CMK (cell line): ENCODE measurements around the gene RUFY1.
"Not testable (repeated sequence)": the region's sequence is repeated elsewhere in the genome, so short reads cannot be mapped to it uniquely, and the experiment has no call there.

Source experiments
- DNase-seq: peaks from one replicate; pipeline ENCODE4 v3.0.0-alpha.2; 2010; ENCODE audit warnings: low read depth

RUFY1 gene, protein sequence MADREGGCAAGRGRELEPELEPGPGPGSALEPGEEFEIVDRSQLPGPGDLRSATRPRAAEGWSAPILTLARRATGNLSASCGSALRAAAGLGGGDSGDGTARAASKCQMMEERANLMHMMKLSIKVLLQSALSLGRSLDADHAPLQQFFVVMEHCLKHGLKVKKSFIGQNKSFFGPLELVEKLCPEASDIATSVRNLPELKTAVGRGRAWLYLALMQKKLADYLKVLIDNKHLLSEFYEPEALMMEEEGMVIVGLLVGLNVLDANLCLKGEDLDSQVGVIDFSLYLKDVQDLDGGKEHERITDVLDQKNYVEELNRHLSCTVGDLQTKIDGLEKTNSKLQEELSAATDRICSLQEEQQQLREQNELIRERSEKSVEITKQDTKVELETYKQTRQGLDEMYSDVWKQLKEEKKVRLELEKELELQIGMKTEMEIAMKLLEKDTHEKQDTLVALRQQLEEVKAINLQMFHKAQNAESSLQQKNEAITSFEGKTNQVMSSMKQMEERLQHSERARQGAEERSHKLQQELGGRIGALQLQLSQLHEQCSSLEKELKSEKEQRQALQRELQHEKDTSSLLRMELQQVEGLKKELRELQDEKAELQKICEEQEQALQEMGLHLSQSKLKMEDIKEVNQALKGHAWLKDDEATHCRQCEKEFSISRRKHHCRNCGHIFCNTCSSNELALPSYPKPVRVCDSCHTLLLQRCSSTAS

DNA sequence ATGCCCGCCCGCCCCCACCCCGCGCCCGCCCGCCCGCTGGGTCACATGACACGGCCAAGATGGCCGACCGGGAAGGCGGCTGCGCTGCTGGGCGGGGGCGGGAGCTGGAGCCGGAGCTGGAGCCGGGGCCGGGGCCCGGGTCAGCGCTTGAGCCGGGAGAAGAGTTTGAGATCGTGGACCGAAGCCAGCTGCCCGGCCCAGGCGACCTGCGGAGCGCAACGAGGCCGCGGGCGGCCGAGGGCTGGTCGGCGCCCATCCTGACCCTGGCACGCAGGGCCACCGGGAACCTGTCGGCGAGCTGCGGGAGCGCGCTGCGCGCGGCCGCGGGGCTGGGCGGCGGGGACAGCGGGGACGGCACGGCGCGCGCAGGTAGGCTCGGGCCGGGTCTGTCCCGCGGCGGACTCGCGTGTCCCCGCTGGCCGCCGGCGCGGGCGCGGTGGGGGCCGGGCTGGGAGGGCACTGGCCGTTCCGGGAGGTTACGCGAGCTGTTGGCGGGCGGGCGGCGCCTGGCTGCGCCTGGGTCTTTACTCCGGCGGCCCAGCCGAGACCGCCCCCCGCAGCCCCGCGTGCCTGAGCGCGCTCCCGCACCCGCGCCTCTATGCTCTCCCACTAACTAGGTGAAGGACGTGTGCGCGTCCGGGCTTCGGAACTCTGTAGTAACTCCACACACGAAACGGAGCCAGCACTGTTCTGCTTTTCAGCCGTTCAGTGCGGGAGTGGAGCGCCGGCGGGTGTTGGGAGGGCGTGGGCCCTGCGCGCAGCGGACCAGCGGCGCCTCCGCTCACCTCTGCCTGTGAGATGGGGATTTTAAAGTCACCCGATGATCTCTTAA, at the start of gene RUFY1:
RUFY1 (plus strand) TSS at position 44 of the 832 bp plus-strand sequence; CDS start at position 60, 16 bp downstream.
- DNase-seq = peak; percentile 35

DNA sequence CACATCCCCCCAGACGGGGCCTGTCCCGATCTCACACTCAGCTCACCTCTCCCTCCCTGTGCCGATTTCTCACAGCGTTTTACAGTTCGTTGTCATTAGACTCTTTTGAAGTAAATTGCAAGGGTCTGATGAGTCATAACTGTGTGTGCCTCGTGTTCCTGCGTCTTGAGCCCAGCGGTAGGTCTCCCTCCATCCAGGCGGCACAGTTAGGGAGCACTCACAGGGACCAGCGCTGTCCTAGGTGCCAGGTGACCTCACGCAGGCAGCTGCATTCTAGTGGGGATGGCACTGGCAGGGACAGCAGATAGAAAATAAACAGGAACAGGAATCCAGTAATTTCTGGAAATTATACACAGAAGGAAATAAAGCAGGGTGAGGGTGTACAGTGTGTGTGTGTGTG, 48.4 kb upstream of the RUFY1 start:
- not testable (repeated sequence) for DNase-seq

DNA sequence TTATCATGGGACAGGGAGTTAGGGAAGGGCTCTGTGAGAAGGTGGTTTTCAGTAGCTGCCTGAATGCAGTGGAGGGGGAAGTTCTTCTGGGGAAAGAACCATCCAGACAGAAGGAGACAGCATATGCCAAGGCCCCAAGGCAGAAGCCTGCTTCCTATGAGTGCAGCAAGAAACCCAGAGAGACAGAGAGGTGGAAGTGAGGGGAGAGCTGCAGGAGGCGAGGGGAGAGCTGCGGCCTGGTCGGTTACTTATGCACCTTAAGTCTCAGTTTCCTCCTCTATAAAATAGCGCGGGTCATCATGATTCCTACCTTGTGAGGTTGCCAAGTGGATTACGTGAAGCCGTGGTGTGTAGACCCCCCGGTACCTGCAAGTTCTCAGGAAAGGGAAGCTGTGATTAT, 47.9 kb upstream of the RUFY1 start:
- DNase-seq = not testable (repeated sequence)

DNA sequence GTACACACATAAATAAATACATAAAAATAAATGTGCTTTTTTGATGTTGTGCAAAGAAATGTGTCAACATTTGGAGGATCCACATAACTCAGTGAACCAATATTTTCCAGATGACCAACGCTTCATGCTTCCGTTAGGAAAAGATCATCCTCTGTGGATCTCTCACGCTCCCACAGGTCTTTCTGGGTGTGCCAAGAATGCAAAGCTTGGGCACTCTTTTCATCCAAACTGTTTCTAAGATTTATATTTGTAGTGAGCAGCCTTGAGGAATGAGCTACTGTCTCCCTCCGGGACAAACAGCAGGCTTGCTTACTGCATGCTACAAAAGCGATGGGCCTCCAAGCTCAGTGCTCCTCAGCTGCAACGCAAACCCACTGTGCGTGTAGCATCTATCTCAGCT, 46.2 kb upstream of the RUFY1 start:
- no peak for DNase-seq

DNA sequence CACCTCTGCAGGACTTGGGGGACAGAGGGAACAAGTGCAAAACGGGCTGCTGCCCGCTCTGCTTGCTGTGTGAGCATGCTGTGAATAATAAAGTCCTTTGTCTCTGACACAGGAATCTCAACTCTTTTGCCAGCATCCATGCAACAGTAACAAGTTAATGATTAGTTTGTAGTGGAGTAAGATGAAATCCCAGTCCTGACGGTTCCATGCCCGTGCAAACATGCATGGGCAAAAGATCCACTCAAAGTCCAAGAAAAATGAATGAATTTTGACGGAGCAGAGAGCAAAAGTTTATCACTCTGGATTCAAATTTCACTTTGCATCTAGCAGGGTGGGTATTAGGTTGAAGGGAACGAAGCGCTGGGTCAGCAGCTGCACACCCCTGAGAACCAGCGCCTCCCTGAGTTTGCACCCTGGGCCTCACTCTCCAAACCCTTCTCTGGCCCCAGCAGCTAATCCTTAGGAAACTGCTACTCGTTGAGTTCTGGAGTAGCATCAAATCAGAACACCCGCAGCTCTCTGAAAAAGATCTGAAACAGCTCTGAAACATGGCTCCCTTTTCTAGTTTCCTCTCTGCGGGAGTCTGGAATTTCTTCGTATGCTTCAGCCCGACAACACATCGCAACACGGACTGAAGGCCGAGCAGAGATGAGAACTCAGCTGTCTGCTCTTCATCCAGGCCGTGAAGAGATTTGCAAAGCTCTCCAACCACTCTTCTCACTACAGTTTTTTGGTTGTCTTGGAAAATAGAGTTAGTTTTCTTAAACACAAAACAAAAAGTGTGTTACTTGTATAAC, 45.6 kb upstream of the RUFY1 start:
- DNase-seq = no peak

DNA sequence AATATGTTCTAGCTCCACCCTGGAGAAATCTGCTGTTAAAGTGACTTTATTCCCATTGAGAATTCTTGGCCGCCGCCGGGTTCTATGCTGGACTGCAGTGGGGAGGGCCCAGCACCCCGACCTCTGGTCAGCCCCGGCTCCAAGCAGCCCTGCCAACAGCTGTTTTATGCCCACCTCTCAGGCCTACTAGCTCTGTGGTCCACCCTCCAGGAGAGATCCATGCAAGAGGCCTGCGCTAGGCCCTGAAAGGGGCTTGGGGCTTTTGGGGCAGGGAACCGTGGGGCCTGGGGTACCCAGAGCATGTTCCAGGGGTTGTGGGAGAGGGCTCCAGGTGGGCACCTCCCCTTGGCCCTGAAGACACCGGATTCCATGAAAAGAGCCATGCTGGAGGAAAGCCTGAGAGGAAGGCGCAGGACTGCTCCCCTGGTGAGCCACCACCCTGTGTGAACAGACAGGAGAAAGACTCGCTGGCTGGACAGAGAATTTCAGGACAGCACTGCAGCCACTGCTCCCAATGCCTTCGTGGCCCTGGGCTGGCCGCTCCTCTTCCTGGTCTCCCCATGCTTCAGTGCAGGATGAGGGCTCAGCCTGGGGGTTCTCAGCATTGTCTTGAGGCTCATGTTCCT, 44.6 kb upstream of the RUFY1 start:
- no peak for DNase-seq

DNA sequence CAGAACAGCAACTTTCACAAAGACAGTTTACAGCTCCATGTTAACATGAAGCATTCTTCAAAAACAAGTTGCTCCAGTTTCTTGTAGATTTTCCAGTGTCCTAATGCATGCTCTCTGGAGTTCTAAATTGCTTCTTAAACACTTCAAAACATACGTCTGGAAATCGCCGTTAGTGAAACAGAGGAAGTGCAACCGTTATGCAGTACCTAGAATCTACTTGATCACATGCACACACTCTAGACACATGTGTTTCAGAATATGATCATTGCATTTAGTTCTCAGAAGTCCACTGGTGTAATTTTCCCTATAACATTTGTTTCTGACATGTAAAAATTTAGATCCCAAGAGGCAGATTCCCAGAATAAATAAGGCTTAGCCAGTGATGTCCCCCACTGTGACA, 41.1 kb upstream of the RUFY1 start:
- no peak for DNase-seq

DNA sequence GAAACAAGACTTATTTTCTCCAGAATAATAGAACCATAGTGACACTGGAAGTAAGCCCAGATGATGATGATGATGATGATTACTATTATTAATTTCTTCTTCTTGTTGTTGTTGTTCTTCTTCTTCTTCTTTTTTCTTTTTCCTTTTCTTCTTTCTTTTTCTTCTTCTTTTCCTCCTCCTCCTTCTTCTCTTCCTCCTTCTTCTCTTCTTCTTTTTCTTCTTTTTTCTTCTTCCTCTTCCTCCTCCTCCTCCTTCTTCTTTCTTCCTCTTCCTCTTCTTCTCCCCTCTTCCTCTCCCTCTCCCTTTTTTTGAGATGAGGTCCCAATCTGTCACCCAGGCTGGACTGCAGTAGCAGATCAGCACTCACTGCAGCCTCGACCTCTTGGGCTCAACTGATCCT, 40.5 kb upstream of the RUFY1 start:
- DNase-seq = no peak

DNA sequence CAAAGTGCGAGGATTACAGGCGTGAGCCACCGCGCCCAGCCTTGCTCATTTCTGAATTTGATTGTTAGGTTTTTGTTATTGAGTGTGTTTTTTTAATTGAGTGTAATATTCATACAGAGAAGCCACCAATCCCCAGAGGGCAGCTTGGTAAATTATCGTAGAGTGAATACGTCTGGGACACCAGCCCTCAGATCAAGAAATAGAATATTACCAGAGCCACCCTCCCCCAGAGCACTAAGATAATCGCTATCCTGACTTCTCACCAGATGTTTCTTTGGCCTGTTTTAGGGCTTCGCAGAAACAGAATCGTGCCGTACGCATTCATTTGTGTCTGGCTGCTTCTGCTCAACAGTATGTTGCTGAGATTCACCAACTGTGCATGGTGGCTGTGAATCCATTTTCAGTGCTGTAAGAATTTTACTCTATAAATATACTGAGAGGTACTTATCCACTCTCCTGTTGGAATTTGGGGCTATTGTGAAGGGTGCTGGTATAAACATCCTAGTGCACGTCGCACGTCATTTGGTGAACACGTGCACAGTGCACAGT, 37.8 kb upstream of the RUFY1 start:
- DNase-seq = no peak

DNA sequence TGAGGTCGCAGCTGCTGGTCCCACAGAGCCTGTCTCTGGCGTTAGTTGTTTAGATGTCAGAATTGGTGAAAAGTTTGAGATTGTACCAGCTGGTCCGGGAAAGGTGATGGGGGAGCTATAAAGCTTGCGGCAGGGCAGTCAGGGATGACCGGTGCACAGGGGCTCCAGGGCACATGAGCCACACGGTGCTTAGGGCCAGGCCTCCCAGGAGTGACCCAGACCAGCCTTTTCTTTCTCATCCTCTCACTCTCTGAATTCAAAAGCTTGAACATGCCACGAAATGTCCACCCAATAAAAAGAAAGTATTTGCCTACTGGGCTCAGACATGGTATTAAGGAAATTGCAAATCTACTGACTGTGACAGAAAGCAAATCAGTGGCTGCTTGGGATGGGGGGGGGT, 34.9 kb upstream of the RUFY1 start:
- not testable (repeated sequence) for DNase-seq

DNA sequence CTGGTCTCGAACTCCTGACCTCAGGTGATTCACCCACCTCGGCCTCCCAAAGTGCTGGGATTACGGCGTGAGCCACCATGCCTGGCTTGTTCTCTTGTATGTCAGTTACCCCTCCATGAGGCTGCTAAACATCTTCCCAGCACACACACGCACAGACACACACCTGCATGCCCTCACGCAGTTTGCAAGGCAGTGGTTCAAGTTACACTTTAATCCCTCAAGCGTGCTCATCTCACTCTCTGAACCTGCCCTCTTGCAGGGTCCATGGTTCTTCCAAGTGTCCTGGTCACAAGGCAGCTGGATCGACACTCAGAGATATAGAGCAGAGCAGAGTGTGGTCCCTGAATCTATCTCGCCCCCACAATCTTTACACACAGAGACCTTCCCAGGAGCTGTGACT, 34.1 kb upstream of the RUFY1 start:
- no peak for DNase-seq

DNA sequence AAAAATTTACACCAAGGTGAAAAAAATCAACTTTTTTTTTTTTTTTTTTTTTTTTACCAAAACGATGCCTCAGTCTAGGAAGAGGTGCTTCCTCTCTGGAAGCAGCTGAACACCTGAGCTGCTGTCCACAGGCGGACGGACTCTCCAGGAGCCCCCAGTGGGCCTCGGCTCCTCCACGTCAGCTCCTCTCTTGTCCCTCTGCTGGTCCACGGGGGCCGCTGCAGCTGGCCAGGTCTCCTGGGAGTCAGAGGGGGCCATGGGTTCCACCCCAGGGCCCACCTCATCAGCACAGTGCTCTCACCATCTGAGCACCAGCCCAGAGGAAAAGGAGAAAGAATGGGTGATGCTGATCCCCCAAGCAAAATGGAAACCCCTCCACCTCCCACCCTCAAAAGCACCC, 32.6 kb upstream of the RUFY1 start:
- DNase-seq = not testable (repeated sequence)

DNA sequence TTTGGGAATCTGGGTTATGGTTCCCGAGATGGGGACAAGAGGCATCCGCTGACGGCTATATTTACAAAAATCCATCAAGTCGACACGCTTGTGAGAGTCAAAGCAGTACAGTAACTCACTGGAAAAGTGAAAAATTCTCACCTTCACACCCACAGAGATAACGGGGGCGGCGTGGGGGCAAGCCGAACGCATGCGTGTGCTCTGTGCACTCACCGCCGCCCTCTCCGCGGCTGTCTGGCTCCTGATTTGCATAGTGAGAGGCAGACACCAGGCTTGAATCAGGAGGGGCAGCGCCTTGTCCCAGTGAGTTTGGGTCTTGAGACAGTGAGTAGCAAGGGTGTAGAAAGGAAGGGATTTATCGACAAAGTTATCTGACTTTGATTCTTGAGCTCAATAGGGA, 32.0 kb upstream of the RUFY1 start:
- not testable (repeated sequence) for DNase-seq

DNA sequence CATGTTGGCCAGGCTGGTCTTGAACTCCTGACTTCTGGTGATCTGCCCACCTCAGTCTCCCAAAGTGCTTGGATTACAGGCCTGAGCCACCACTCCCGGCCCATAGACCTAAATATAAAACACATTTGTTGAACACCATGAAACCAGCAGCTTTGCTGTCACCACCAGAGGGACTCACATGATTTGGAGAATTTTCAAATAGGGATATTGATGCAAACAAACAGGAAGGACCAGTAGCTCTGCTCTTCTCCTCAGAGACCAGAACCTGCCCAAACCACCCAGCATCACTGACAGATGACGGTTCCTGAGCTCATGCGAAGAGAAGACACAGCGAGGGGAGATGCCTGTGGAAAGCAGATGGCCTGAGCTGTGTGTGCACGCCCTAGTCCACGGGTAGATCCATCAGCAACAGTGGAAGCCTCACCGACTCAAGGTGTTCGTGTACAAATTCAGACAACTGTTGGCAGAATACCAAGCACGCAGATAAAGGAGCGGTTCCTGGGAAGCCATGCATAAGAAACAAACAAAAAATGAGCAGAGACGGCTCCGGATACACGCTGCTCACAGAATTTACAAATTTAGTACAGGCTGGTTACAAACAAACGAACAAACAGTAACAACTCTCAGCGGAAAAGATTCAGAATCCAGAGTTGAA, 30.8 kb upstream of the RUFY1 start:
- DNase-seq = not testable (repeated sequence)

DNA sequence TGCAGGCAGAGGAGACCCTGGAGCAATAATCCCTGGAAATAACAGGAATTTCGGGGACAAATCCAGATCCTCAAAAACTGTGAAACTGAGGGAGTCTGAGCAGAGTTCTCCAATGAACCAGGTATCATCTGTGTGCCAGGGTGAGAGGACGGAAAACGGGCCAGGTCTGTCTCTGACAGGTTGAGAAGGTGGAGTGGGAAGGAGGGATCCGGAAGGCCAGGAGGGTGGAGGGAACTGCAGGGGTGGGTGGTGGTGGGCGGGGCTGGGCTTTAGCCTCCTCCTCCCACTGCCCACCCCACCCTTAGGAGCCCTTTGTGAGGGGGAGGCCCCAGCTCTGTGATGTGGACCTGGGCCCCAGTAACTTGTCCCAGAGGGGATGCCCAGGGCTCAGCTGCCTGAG, 28.2 kb upstream of the RUFY1 start:
- not testable (repeated sequence) for DNase-seq

DNA sequence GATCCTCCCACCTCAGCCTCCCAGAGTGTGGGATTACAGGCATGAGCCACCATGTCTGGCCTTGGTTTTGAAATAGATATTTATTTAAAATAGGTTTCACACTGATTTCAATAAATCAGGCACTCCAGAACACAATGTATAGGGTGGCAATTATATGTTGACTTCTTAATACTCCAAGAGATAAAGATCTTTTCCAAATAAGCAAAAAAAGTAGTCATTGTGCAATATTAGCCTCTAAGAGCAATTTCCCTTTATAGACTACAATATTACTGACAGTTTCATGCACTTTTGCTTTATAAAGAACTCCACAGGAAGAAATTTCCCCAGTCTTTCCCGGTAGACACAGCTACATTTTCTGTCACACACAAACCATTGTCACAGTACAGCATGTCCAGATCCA, 23.4 kb upstream of the RUFY1 start:
- no peak for DNase-seq

DNA sequence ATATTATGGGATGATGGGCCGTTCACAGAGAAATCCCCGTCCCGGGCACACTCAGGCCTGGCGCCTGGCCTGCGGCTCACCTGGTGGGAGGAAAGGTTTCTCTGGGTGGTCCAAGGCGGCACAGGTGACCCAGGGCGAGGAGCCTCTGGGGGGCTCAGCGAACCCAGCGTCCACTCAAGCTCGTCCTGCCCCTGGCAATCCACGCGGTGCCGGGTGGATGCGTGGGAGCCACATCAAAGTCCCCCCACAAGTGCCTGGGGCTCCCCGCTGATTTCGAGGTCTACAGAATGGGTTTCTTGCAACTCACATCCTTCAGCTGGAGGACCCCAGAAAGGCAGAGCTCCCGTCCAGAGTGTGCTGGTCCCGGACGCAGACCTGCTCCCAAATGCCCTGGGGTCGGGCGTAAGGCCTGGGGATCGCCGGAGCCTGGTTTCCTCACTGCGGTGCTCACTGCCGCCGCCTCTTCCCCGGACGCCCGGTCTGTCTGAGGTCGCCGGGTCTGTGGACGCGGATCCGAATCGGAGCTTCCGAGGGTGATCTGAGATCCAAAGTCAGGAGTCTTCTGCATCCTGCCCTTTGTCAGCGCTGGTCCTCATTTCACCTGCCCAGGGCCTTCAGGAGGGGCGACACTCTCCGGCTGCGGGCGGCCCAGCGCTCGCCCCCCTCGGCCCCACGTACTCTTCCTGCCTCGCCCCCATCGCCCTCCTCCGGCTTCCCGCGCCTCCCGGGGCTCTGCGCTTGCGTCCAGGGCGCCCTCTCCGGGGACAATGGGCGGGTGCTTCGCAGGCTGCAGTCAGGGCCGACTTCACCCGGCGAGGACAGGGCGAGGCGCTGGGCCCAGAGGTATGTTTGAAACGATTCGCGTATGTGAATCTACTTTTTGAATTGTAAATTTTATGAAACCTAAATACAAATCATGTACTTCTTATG, 20.0 kb upstream of the RUFY1 start:
- no peak for DNase-seq

DNA sequence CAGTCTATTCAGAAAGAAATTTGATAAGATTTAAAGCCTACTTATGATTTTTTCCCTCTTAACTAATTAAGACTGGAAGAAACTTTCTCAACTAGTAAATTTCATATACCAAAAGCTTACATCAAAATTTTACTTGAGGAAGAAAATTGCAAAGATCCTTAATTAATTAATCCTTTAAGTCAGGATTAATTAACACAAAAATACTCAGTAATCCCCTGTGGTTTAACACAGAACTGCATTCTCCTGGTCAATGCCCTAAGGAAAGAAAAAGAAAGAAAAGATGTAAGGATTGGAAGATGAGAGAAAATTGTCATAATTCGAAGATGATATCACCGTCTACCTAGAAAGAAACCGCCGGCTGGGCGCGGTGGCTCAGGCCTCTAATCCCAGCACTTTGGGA, 17.3 kb upstream of the RUFY1 start:
- no peak for DNase-seq

DNA sequence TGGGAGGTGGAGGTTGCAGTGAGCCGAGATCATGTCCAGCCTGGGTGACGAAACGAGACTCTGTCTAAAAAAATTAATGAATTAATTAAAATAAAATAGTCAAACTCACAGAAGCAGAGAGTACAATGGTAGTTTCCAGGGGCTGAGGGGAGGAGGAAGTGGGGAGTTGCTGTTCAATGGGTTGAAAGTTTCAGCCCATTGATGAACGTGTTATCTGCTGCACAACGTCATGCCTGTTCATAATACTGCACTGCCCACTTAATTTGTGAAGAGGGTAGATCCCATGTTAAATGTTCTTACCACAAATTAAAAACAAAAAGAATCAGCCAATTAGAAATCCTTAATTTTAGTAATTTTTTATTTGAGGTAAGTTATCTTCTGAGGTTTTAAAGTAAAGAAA, 16.4 kb upstream of the RUFY1 start:
- DNase-seq = no peak
